ENCODE measurements around the gene MCC.

MCC gene

GRCh38 chr5:113058269-113058668 is 430.0 kb downstream of the MCC start:
- peaks cover 34% of the 10 kb centered on the region for H3K4me1 Mint-ChIP-seq (ENCODE audit: low read depth)
- H3K27me3 Mint-ChIP-seq (ENCODE audit: low read depth): no peaks in the 10 kb centered on the region
- H3K4me3 Mint-ChIP-seq: no peak overlapping the region
- H3K27ac Mint-ChIP-seq: no peak overlapping the region
- DNase-seq (ENCODE audit: low spot score): no peak
- peaks cover 4% of the 10 kb centered on the region for H3K36me3 Mint-ChIP-seq (ENCODE audit: low read depth)
- no peaks in the 10 kb centered on the region for H3K9me3 Mint-ChIP-seq

- peaks cover 27% of the 10 kb centered on the region for H3K4me1 Mint-ChIP-seq (ENCODE audit: low read depth)
- no peak overlapping the region for H3K4me3 Mint-ChIP-seq
- H3K36me3 Mint-ChIP-seq (ENCODE audit: low read depth): peaks cover 3% of the 10 kb centered on the region
- H3K9me3 Mint-ChIP-seq: no peaks in the 10 kb centered on the region
- DNase-seq (ENCODE audit: low spot score): no peak
- H3K27ac Mint-ChIP-seq: no peak overlapping the region
- no peaks in the 10 kb centered on the region for H3K27me3 Mint-ChIP-seq (ENCODE audit: low read depth)
Measured at GRCh38 chr5:113057557-113057984, 430.7 kb downstream of the MCC start.

DNA sequence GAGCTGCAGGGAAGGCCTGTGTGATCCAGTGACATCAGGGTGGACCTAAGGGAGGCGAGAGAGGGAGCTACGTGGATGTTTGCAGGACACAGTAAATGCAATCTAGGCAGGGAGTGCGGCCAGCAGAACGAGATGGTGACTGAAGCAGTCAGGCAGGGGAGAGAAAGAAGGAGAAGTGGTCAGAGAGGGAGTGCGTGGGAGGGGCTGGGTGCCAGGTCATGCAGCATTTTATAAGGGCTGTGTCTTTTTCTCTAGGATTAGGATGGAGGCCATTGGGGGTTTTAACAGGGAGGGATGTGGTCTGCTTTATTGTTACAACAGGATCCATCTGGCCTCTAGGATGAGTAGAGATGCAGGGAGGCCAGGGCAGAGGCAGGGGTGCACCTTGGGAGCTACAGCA is 431.3 kb downstream of the MCC start:
- Mint-ChIP-seq H3K9me3 (no peaks in the 10 kb centered on the region), H3K27ac (no peak overlapping the region), H3K27me3 (ENCODE audit: low read depth) (no peaks in the 10 kb centered on the region), H3K4me3 (no peak overlapping the region), H3K4me1 (ENCODE audit: low read depth) (peaks cover 21% of the 10 kb centered on the region), H3K36me3 (ENCODE audit: low read depth) (peaks cover 3% of the 10 kb centered on the region)
- DNase-seq (ENCODE audit: low spot score): no peak

DNA sequence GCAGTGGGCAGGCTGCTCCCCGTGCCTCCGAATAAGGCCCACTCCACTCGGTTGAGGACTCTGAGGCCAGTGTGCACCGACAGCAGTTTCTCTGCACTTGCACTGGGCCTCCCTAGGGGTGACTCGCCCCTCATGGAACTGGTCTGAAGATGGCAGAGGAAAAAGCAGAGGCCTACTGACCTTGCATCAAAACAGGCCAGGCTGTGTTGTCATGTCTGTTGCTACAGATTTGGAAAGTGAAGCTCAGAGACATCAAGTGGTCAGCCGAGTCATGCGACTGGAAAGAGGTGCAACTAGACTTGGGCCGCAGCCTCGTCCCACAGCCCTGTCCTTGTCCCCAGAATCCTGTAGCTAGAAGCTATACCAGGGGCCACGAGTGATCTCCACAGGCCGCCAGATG is 433.4 kb downstream of the MCC start:
- Mint-ChIP-seq H3K9me3 (no peaks in the 10 kb centered on the region), H3K4me1 (ENCODE audit: low read depth) (peaks cover 21% of the 10 kb centered on the region), H3K27ac (no peak overlapping the region), H3K36me3 (ENCODE audit: low read depth) (peaks cover 3% of the 10 kb centered on the region), H3K27me3 (ENCODE audit: low read depth) (no peaks in the 10 kb centered on the region), H3K4me3 (no peak overlapping the region)
- no peak for DNase-seq (ENCODE audit: low spot score)

DNA sequence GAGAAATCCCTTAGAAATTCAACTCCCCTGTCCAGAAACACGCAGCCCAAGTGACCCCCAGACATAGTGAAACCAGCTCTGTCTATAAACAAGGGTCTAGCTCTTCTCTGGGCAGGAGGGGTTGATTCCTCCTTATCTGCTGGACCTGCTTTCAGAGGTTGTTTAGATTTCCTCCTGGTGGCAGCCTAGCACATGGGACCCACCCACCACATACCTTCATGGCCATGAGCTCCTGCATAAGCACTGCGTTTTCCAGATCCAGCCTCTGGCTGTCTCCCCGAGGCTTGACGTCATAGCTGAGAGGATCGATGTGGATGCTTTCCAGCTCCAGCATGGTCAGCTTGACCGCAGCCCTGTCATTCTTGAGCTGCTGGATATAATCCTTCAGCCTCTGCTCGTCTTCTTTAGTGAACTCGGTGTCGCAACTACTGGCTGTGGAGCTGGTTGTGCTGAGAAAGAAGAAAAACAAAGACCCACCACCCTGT is 434.7 kb downstream of the MCC start:
- Mint-ChIP-seq H3K27ac (no peak overlapping the region), H3K36me3 (ENCODE audit: low read depth) (no peaks in the 10 kb centered on the region), H3K9me3 (no peaks in the 10 kb centered on the region), H3K27me3 (ENCODE audit: low read depth) (no peaks in the 10 kb centered on the region), H3K4me1 (ENCODE audit: low read depth) (peaks cover 13% of the 10 kb centered on the region), H3K4me3 (no peak overlapping the region)
- no peak for DNase-seq (ENCODE audit: low spot score)

- Mint-ChIP-seq H3K4me3 (no peak overlapping the region), H3K27ac (no peak overlapping the region), H3K4me1 (ENCODE audit: low read depth) (peaks cover 13% of the 10 kb centered on the region), H3K27me3 (ENCODE audit: low read depth) (no peaks in the 10 kb centered on the region), H3K9me3 (no peaks in the 10 kb centered on the region), H3K36me3 (ENCODE audit: low read depth) (no peaks in the 10 kb centered on the region)
- no peak for DNase-seq (ENCODE audit: low spot score)
Measured at GRCh38 chr5:113052041-113052795, 436.0 kb downstream of the MCC start.

DNA sequence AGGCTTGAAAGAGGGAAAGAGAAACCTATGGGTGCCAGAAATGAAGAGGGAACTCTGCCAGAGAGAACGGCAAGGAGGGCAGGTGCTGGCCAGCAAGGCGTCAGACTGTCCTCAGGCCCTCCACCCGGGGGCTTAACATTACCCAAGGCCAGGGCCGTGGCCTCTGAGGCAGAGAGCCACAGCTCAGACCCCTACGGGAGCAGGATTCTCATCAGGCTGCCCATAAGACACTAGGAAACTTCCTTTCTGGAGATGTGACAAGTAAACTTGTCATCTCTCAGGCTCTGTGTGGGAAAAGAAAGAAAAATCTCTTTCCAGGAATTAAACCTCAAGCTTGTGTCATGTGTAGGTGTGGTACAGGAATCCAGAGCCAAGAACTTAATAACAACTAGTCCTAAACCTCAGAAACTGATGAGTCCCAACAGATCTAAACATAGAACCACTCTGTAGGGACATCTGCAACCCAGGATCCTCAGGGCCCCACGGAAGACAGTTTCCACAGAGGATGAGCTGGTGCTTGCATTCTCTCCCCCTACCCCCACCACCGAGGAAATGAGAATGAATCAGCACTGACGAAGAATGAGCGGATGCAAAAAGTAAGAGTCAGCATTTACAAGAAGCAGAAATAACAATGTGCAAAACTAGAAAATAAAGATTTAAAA is 437.4 kb downstream of the MCC start:
- Mint-ChIP-seq H3K9me3 (no peaks in the 10 kb centered on the region), H3K27me3 (ENCODE audit: low read depth) (no peaks in the 10 kb centered on the region), H3K36me3 (ENCODE audit: low read depth) (no peaks in the 10 kb centered on the region), H3K4me1 (ENCODE audit: low read depth) (peaks cover 13% of the 10 kb centered on the region), H3K27ac (peak overlapping the region; percentile 80), H3K4me3 (peak overlapping the region; percentile 25)
- peak; percentile 32 for DNase-seq (ENCODE audit: low spot score)

GRCh38 chr5:113048931-113049330 is 439.3 kb downstream of the MCC start:
- Mint-ChIP-seq H3K27ac (no peak overlapping the region), H3K4me3 (no peak overlapping the region), H3K9me3 (no peaks in the 10 kb centered on the region), H3K27me3 (ENCODE audit: low read depth) (no peaks in the 10 kb centered on the region), H3K36me3 (ENCODE audit: low read depth) (no peaks in the 10 kb centered on the region), H3K4me1 (ENCODE audit: low read depth) (peaks cover 13% of the 10 kb centered on the region)
- DNase-seq (ENCODE audit: low spot score): no peak

GRCh38 chr5:113047733-113048652 is 440.3 kb downstream of the MCC start:
- H3K36me3 Mint-ChIP-seq (ENCODE audit: low read depth): no peaks in the 10 kb centered on the region
- no peaks in the 10 kb centered on the region for H3K9me3 Mint-ChIP-seq
- H3K4me3 Mint-ChIP-seq: no peak overlapping the region
- no peak overlapping the region for H3K27ac Mint-ChIP-seq
- DNase-seq (ENCODE audit: low spot score): no peak
- H3K27me3 Mint-ChIP-seq (ENCODE audit: low read depth): no peaks in the 10 kb centered on the region
- H3K4me1 Mint-ChIP-seq (ENCODE audit: low read depth): peaks cover 15% of the 10 kb centered on the region

- H3K4me1 Mint-ChIP-seq (ENCODE audit: low read depth): peaks cover 15% of the 10 kb centered on the region
- no peak overlapping the region for H3K4me3 Mint-ChIP-seq
- H3K36me3 Mint-ChIP-seq (ENCODE audit: low read depth): no peaks in the 10 kb centered on the region
- no peaks in the 10 kb centered on the region for H3K27me3 Mint-ChIP-seq (ENCODE audit: low read depth)
- DNase-seq (ENCODE audit: low spot score): no peak
- no peak overlapping the region for H3K27ac Mint-ChIP-seq
- no peaks in the 10 kb centered on the region for H3K9me3 Mint-ChIP-seq
Measured at GRCh38 chr5:113047234-113047633, 441.0 kb downstream of the MCC start.

GRCh38 chr5:113044776-113045465 is 443.3 kb downstream of the MCC start:
- Mint-ChIP-seq H3K27me3 (ENCODE audit: low read depth) (no peaks in the 10 kb centered on the region), H3K4me1 (ENCODE audit: low read depth) (peaks cover 9% of the 10 kb centered on the region), H3K9me3 (no peaks in the 10 kb centered on the region), H3K4me3 (no peak overlapping the region), H3K36me3 (ENCODE audit: low read depth) (no peaks in the 10 kb centered on the region), H3K27ac (no peak overlapping the region)
- no peak for DNase-seq (ENCODE audit: low spot score)

DNA sequence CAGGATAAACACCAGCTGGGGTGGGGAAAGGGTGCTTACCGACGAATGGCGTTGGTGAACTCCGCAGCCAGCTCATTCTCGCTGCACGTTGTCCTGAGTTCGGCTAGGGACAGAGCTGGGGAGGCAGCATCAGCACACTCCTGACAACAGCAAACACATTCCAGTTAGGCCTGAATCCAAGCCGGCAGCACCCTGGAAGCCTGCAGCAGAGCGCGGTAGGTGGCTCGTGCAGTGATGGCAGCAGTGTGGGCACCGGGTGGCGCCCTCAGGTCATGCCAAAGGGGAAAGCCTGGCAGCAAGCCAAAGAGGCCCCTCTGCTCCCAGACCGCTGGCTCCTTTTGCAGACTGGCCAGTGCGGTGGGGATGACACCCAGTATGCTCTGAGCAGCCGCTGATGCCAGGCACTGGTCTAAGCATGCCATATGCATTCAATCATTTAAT is 444.7 kb downstream of the MCC start:
- Mint-ChIP-seq H3K9me3 (no peaks in the 10 kb centered on the region), H3K27me3 (ENCODE audit: low read depth) (no peaks in the 10 kb centered on the region), H3K36me3 (ENCODE audit: low read depth) (no peaks in the 10 kb centered on the region), H3K27ac (no peak overlapping the region), H3K4me3 (no peak overlapping the region), H3K4me1 (ENCODE audit: low read depth) (peaks cover 9% of the 10 kb centered on the region)
- no peak for DNase-seq (ENCODE audit: low spot score)

- Mint-ChIP-seq H3K36me3 (ENCODE audit: low read depth) (no peaks in the 10 kb centered on the region), H3K27me3 (ENCODE audit: low read depth) (no peaks in the 10 kb centered on the region), H3K9me3 (no peaks in the 10 kb centered on the region), H3K4me1 (ENCODE audit: low read depth) (peaks cover 12% of the 10 kb centered on the region), H3K27ac (no peak overlapping the region), H3K4me3 (no peak overlapping the region)
- no peak for DNase-seq (ENCODE audit: low spot score)
Measured at GRCh38 chr5:113042491-113043243, 445.6 kb downstream of the MCC start.
